ENCODE results near the gene ST3GAL6.

The ST3GAL6 gene

GRCh38 chr3:98791341-98792325 is 28.5 kb downstream of the ST3GAL6 start:
- Histone ChIP-seq H3K27ac (ENCODE audit: low read depth, low read length) (no peak overlapping the region), H3K36me3 (ENCODE audit: control insufficient read depth, low read length) (peaks cover 8% of the 10 kb centered on the region), H4K20me1 (ENCODE audit: control insufficient read depth, insufficient read depth, low read depth, low read length) (no peaks in the 10 kb centered on the region), H3K27me3 (ENCODE audit: control insufficient read depth, low read length) (no peaks in the 10 kb centered on the region), H3K4me1 (ENCODE audit: control insufficient read depth, low read length) (no peaks in the 10 kb centered on the region), H3F3A (ENCODE audit: control insufficient read depth, insufficient read depth) (no peaks in the 10 kb centered on the region), H3K9me3 (ENCODE audit: control insufficient read depth, insufficient read depth, low read length) (no peaks in the 10 kb centered on the region), H3K4me2 (ENCODE audit: low read length) (no peak overlapping the region), H3K4me3 (ENCODE audit: low read length) (no peak overlapping the region), H3K9me2 (replicated peaks; ENCODE audit: control insufficient read depth, low read length) (no peaks in the 10 kb centered on the region), H3K79me2 (ENCODE audit: control insufficient read depth, low read length) (no peaks in the 10 kb centered on the region)
- TF ChIP-seq CTCF (IDR thresholded peaks at IDR 0.05; ENCODE audit: low read depth, low read length, poor library complexity, severe bottlenecking) (no peak), EZH2phosphoT487 (IDR thresholded peaks at IDR 0.05; ENCODE audit: borderline replicate concordance, low read length) (no peak)

- TF ChIP-seq CTCF (IDR thresholded peaks at IDR 0.05; ENCODE audit: low read depth, low read length, poor library complexity, severe bottlenecking) (no peak), EZH2phosphoT487 (IDR thresholded peaks at IDR 0.05; ENCODE audit: borderline replicate concordance, low read length) (no peak)
- Histone ChIP-seq H3K36me3 (ENCODE audit: control insufficient read depth, low read length) (0 out of 2 replicates have a peak, but pooled peaks cover 2% of the 10 kb centered on the region), H3K27ac (ENCODE audit: low read depth, low read length) (no peak overlapping the region)
Observed at GRCh38 chr3:98793971-98794370, 30.8 kb downstream of the ST3GAL6 start.

GRCh38 chr3:98796334-98796733 is 33.2 kb downstream of the ST3GAL6 start:
- no peaks in the 10 kb centered on the region for H3K27me3 ChIP-seq (ENCODE audit: control insufficient read depth, low read length)
- no peaks in the 10 kb centered on the region for H3K9me3 ChIP-seq (ENCODE audit: control insufficient read depth, insufficient read depth, low read length)
- H3F3A ChIP-seq (ENCODE audit: control insufficient read depth, insufficient read depth) = no peaks in the 10 kb centered on the region
- no peaks in the 10 kb centered on the region for H3K79me2 ChIP-seq (ENCODE audit: control insufficient read depth, low read length)
- no peak overlapping the region for H3K27ac ChIP-seq (ENCODE audit: low read depth, low read length)
- H3K4me1 ChIP-seq (ENCODE audit: control insufficient read depth, low read length) = no peaks in the 10 kb centered on the region
- no peak overlapping the region for H3K4me2 ChIP-seq (ENCODE audit: low read length)
- no peaks in the 10 kb centered on the region for H3K9me2 ChIP-seq (replicated peaks; ENCODE audit: control insufficient read depth, low read length)
- H3K4me3 ChIP-seq (ENCODE audit: low read length) = no peak overlapping the region
- TF ChIP-seq EZH2phosphoT487 (IDR thresholded peaks at IDR 0.05; ENCODE audit: borderline replicate concordance, low read length) (no peak), CTCF (IDR thresholded peaks at IDR 0.05; ENCODE audit: low read depth, low read length, poor library complexity, severe bottlenecking) (no peak)
- H3K36me3 ChIP-seq (ENCODE audit: control insufficient read depth, low read length) = peaks cover 6% of the 10 kb centered on the region; the same call in 1 of the 2 replicates
- no peaks in the 10 kb centered on the region for H4K20me1 ChIP-seq (ENCODE audit: control insufficient read depth, insufficient read depth, low read depth, low read length)

More at GRCh38 chr3:98793971-98794370, 30.8 kb downstream of the ST3GAL6 start:
- H3K4me3 ChIP-seq (ENCODE audit: low read length) = no peak overlapping the region
- H3F3A ChIP-seq (ENCODE audit: control insufficient read depth, insufficient read depth) = no peaks in the 10 kb centered on the region
- H4K20me1 ChIP-seq (ENCODE audit: control insufficient read depth, insufficient read depth, low read depth, low read length) = no peaks in the 10 kb centered on the region
- H3K27me3 ChIP-seq (ENCODE audit: control insufficient read depth, low read length) = no peaks in the 10 kb centered on the region
- H3K4me1 ChIP-seq (ENCODE audit: control insufficient read depth, low read length) = no peaks in the 10 kb centered on the region
- H3K79me2 ChIP-seq (ENCODE audit: control insufficient read depth, low read length) = no peaks in the 10 kb centered on the region
- H3K9me3 ChIP-seq (ENCODE audit: control insufficient read depth, insufficient read depth, low read length) = no peaks in the 10 kb centered on the region
- no peaks in the 10 kb centered on the region for H3K9me2 ChIP-seq (replicated peaks; ENCODE audit: control insufficient read depth, low read length)
- no peak overlapping the region for H3K4me2 ChIP-seq (ENCODE audit: low read length)

All from DOHH2 (cell line).